ENCODE results near the gene USPL1.

USPL1 gene

DNA sequence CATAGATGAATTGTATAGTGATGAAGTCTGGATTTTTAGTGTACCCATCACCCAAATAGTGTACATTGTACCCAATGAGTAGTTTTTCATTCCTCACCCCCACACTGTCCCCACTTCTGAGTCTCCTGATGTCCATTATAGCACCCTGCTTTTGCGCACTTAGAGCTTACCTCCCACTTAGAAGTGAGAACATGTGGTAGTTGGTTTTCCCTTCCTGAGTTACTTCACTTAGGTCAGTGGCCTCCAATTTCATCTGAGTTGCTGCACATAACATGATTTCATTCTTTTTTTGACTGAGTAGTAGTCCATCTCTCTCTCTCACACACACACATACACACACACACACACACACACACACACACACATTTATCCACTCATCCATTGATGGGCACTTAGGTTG, 74.4 kb downstream of the USPL1 start:
- TF ChIP-seq, protein P1, sequence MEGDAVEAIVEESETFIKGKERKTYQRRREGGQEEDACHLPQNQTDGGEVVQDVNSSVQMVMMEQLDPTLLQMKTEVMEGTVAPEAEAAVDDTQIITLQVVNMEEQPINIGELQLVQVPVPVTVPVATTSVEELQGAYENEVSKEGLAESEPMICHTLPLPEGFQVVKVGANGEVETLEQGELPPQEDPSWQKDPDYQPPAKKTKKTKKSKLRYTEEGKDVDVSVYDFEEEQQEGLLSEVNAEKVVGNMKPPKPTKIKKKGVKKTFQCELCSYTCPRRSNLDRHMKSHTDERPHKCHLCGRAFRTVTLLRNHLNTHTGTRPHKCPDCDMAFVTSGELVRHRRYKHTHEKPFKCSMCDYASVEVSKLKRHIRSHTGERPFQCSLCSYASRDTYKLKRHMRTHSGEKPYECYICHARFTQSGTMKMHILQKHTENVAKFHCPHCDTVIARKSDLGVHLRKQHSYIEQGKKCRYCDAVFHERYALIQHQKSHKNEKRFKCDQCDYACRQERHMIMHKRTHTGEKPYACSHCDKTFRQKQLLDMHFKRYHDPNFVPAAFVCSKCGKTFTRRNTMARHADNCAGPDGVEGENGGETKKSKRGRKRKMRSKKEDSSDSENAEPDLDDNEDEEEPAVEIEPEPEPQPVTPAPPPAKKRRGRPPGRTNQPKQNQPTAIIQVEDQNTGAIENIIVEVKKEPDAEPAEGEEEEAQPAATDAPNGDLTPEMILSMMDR (IDR thresholded peaks at IDR 0.05), result no peak

DNA sequence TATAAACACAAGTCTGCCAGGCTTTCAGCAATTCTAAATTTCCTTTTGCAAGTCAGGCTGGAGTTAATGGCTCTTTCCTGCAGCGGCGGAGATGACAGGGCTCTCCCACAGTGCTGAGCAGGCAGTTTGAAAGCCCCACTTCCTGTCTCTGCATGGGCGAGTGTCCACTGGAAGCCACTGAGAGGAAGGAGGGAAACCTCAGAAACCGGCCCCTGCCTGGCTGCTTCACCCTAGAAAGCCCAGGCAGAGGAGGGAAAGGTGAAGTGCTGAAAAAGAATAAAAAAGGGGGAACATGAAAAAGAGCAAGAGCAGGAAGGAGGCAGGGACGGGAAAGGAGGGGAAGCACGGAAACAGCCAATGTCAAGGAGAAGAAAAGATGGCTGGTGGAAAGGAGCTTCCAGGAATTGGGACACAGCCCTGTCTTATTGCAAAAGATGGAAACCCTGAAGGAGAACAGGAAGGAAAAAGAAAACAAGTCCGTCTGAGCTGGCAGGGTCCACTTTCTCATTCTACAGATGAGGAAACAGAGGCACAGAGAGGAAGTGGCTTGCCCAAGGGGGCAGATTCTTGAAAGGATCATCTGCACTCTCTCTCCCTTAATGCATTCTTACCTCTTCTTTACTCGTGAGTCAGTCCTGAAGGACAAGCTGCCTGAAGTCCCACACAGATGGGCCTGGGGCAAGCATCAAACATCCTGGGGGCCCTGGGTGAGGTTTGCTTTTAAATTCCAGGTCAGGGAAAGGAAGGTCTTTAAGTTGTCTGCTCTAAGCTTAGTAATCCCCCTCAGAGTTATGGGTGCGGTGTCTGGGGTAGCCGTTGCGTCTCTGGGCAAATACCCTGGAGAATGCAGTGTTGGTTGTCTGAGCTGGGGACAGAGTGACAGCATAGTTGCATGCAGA, 78.8 kb downstream of the USPL1 start:
- TF ChIP-seq, protein P1 (IDR thresholded peaks at IDR 0.05), result no peak

DNA sequence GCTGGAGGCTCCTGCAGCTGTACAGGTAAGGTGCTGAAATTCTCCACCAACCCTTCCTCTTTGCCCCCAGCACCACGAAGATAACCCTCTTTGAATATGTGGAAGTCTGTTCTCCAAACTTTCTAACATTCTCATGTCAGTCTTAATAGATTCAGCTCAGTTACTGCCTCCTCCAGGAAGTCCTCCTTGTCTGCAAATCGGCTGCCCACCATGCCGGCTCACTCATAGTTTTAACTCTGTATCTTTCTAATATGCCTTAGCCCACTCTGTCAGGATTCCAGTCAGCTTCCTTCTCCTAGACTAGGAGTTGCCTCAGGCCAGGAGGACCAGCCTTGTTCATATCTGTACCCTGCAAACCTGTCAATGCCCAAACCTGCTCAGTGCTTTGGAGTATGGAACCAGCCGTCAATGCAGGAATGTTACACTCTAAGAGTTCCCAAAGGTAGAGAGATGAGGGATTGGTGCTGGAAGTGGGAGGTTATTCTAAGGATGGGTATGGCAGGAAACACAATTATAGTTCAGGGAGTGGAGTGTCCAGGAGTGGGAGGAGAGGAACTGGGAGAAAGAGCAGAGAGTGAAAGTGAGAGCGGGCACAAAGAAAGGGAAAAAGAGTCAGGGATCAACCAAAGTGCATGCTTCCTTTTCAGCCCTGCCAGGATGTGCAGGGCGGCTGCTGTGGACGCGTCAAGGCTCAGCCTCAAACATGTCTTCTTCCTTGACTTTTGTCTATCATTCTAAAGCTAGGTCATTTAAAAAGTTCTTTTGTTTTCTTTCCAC, 79.6 kb downstream of the USPL1 start:
- TF ChIP-seq, protein P1 (IDR thresholded peaks at IDR 0.05), result no peak

DNA sequence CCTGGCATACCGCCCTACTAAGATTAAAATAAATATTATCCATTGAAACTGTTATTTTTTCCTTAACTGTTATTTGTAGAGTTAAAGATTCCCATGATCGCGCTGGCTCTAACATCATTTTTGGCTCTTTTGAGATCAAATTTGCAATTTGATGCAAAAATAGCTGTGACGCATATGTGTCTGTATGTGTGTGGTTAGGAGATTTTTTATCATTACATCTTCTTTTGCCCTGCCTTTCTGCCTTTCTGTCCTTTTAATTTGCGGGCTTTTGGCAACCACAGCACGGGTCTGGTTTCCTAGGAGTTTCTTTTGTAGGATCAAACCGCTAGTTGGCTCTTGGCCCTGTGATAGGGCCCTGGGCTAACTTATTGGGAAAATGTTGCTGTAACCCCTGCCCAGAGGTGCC, 80.3 kb downstream of the USPL1 start:
- TF ChIP-seq, protein P1 (IDR thresholded peaks at IDR 0.05), result no peak

DNA sequence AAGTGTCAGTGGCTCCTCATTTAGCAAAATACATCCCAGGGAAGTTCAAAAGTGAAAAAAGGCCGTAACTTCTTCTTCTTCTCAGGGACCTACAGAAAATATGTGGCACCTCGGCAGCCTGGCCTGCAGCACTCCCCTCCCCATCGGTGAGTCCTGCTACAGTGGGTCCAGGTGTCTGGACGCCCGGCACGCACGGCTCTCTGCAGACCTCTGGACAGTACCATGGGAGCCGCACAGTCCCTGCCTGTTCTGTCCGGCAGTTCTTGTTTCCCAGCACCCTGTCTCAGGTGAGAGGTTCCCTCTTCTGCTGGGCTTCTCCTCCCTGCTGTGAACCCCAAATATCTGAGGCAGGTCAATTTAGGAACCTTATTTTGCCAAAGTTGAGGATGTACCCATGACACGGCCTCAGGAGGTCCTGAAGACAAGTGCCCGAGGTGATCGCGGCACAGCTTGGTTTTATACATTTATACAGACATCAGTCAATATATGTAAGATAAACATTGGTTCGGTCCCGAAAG, 80.8 kb downstream of the USPL1 start:
- TF ChIP-seq, protein P1 (IDR thresholded peaks at IDR 0.05), result no peak

DNA sequence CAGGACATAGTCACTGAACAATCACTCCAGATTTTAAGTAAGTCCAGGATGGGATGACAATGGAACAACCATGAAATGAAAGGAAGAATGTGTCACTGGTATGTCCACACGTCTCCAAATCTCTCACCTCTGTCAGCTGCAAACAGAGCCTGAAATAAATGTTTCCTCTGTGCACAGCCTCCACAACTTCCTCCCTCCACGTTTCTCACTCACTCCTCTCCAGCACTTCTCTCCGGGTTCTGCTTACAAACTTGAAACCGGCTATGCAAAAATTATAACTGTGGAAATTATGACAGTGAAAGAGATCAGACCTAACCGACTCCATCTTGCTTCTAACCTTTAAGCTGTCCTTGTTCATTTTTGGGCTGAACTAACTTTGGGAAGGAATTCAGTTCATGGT, 82.6 kb downstream of the USPL1 start:
- TF ChIP-seq, protein P1 (IDR thresholded peaks at IDR 0.05), result no peak

DNA sequence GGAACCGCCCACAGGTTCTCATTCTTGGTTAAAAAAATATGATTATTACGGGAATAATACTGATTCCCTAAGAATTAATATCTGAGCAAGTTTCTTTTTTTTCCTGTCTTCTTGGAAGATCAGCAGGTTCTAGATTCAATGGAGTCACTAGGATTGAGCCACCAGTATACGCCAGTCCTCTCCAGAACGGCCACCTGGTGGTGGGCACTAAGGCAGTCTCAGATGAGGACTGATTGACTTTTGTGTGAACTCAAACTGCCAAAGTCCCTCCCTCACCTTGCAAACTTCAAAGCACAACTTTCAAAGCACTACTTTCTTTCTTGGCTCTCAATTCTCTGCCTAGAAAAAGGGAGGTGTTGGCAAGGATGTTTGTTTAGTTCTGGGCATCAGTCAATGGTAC, 84.3 kb downstream of the USPL1 start:
- TF ChIP-seq, protein P1 (IDR thresholded peaks at IDR 0.05), result no peak
